Measurements from ENCODE around the gene EIPR1. TPM values are rescaled to one million over a fixed set of nuclear protein-coding genes. Genes with fewer than 3 reads are reported as not detected.

EIPR1 gene
- total RNA-seq, 1 experiment from 2014 or later = 22.8 TPM

- TF ChIP-seq ZNF512 (CRISPR knock-in tag; IDR thresholded peaks at IDR 0.05; ENCODE audit: borderline replicate concordance) (no peak), MAX (CRISPR knock-in tag; IDR thresholded peaks at IDR 0.05) (peak; percentile 69), GABPB1 (CRISPR knock-in tag; IDR thresholded peaks at IDR 0.05) (peak; percentile 48), FOXK1 (CRISPR knock-in tag; IDR thresholded peaks at IDR 0.05) (peak; percentile 95), TP53 (CRISPR knock-in tag; IDR thresholded peaks at IDR 0.05) (0 out of 2 replicates have a peak, but pooled peaks have one; percentile 32), MLX (CRISPR knock-in tag; IDR thresholded peaks at IDR 0.05) (no peak), CREB1 (CRISPR knock-in tag; IDR thresholded peaks at IDR 0.05) (0 out of 2 replicates have a peak, but pooled peaks have one; percentile 21), CTCF (IDR thresholded peaks at IDR 0.05) (no peak), NFYB (CRISPR knock-in tag; conservative IDR thresholded peaks at IDR 0.05; ENCODE audit: low read depth) (peak; percentile 59), E2F1 (CRISPR knock-in tag; IDR thresholded peaks at IDR 0.05) (no peak), JUN (CRISPR knock-in tag; IDR thresholded peaks at IDR 0.05) (peak; percentile 38; the same call in 1 of the 2 replicates), ELF4 (CRISPR knock-in tag; IDR thresholded peaks at IDR 0.05; ENCODE audit: low read depth) (0 out of 2 replicates have a peak, but pooled peaks have one; percentile 59), CBFB (CRISPR knock-in tag; IDR thresholded peaks at IDR 0.05; ENCODE audit: low read depth) (no peak)
Observed at GRCh38 chr2:3377612-3378432, at the start of gene EIPR1 (continued).

GRCh38 chr2:3427272-3427671 is 49.7 kb upstream of the EIPR1 start:
- no peaks in the 10 kb centered on the region for H3K4me1 Mint-ChIP-seq
- H3K4me3 Mint-ChIP-seq = no peak overlapping the region
- no peak overlapping the region for H3K27ac Mint-ChIP-seq
- H3K36me3 Mint-ChIP-seq = peaks cover 34% of the 10 kb centered on the region
- ATAC-seq (no peak), DNase-seq (ENCODE audit: low spot score) (no peak)
- no peaks in the 10 kb centered on the region for H3K27me3 Mint-ChIP-seq (ENCODE audit: low read depth)
- no peaks in the 10 kb centered on the region for H3K9me3 Mint-ChIP-seq
- POLR2A ChIA-PET = interaction anchor here (0.7 kb wide), 1 partner anchor 22 kb away, joined by 3 read pairs; no protein-coding TSS in a partner anchor
- CTCF ChIA-PET = no interaction called here
- TF ChIP-seq JUN (CRISPR knock-in tag; IDR thresholded peaks at IDR 0.05) (no peak), SMAD4 (CRISPR knock-in tag; IDR thresholded peaks at IDR 0.05) (no peak), PREB (CRISPR knock-in tag; IDR thresholded peaks at IDR 0.05; ENCODE audit: borderline replicate concordance) (no peak), ZNF396 (CRISPR knock-in tag; IDR thresholded peaks at IDR 0.05; ENCODE audit: borderline replicate concordance) (no peak), FOXK1 (CRISPR knock-in tag; IDR thresholded peaks at IDR 0.05) (no peak), CDX4 (CRISPR knock-in tag; IDR thresholded peaks at IDR 0.05; ENCODE audit: borderline replicate concordance) (no peak), TEAD1 (CRISPR knock-in tag; IDR thresholded peaks at IDR 0.05) (no peak), CREB1 (CRISPR knock-in tag; IDR thresholded peaks at IDR 0.05) (no peak), USF1 (CRISPR knock-in tag; IDR thresholded peaks at IDR 0.05) (no peak), TP53 (CRISPR knock-in tag; IDR thresholded peaks at IDR 0.05) (no peak), ZSCAN18 (CRISPR knock-in tag; IDR thresholded peaks at IDR 0.05) (no peak), OVOL2 (CRISPR knock-in tag; IDR thresholded peaks at IDR 0.05; ENCODE audit: borderline replicate concordance) (no peak), NR1H2 (CRISPR knock-in tag; IDR thresholded peaks at IDR 0.05) (no peak)
